ENCODE data around the gene LOXHD1. TPM values are rescaled to one million over a fixed set of nuclear protein-coding genes. Genes with fewer than 3 reads are reported as not detected.

LOXHD1 gene
- total and polyA plus RNA-seq, 8 donors = 0.12 to 0.46 (median 0.15) TPM; not detected in 2

DNA sequence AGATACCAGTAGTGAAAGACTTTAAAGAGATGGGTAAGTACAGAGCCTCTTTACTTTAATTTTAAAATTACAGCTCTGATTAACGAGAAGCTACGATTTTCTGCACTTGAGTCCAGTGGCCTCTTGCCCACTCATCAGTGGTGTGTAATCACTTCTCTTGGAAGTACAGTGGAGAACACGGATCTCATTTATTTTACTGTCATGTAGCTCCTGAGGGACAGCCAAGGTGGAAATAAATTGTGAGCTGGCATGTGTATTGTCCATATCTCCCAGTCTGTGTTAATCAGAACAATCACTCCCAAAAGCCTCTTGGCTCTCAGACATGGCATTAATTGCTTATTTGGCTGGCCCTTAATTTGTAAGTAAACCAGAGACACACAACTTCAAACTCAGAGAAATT lies 69.4 kb downstream of the LOXHD1 start:
- Histone ChIP-seq H3K36me3 (no peaks in the 10 kb centered on the region), H3K27ac (no peak overlapping the region), H3K4me3 (no peak overlapping the region), H3K27me3 (no peaks in the 10 kb centered on the region), H3K9me3 (no peaks in the 10 kb centered on the region), H3K4me1 (no peaks in the 10 kb centered on the region)
- no peak for TF ChIP-seq CTCF (IDR thresholded peaks at IDR 0.05)
- no peak for FAIRE-seq
- WGBS, 2 donors = 42 to 43% methylated on average over 3 of the region's 3 CpGs
- ATAC-seq = no peak
- no peak for DNase-seq
- intact Hi-C loops (cut with DNase I) = no loop called here

DNA sequence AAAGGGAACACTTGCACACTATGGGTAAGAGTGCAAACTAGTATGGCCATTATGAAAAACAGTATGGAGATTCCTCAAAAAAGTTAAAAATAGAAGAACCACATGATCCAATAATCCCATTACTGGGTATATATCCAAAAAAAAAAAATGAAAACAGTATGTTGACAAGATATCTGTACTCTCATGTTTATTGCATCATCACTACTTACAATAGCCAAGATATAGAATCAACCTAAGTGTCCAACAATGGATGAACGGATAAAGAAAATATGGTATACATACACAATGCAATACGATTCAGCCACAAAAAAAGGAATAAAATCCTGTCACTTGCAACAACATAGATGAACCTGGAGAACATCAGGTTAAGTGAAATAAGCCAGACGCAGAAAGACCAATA lies 73.3 kb downstream of the LOXHD1 start:
- no peak for ATAC-seq
- WGBS, 2 donors = 62 to 71% methylated on average over 3 of the region's 3 CpGs
- intact Hi-C loops (cut with DNase I) = no loop called here
- Histone ChIP-seq H3K4me3 (no peak overlapping the region), H3K4me1 (no peaks in the 10 kb centered on the region), H3K9me3 (no peaks in the 10 kb centered on the region), H3K27me3 (no peaks in the 10 kb centered on the region), H3K27ac (no peak overlapping the region), H3K36me3 (no peaks in the 10 kb centered on the region)
- no peak for DNase-seq
- no peak for FAIRE-seq
- TF ChIP-seq CTCF (IDR thresholded peaks at IDR 0.05) = no peak

DNA sequence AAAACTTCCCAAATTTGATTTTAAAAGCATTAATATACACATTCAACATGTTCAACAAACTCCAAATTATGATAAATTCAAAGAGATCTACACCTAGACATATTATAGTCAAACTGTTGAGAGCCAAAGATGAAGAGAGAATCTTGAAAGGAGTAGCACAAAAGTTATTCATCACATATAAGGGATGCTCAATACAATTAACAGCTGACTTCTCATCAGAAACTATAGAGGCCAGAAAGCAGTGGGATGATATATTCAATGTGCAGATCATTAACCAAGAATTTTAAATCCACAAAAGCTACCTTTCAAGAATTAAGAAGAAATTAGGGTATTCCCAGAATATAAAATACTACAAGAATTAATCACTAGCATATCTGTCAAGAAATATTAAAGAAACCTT lies 75.4 kb downstream of the LOXHD1 start:
- ATAC-seq (no peak), FAIRE-seq (no peak)

DNA sequence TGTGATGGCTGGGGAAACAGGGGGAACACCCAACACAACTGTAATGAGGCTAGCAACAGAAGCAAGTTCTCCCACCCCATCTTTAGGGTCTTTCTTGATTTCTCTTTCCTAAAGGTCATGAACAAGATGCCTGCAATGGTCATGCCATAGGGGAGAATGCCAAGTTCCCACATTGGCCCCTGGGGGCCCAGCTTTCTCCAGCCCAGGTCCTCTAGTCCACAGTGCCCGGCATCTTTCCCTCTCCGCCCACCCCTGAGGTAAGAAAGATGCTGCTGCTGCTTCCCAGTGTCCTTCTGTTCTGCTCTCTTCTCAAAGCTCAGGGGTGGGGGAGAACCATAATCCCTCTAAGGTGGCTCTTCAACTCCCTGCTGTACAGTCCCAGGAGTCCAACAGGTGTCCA lies 78.0 kb downstream of the LOXHD1 start:
- intact Hi-C loops (cut with DNase I) = no loop called here
- FAIRE-seq = no peak
- Histone ChIP-seq H3K36me3 (no peaks in the 10 kb centered on the region), H3K27ac (no peak overlapping the region), H3K27me3 (no peaks in the 10 kb centered on the region), H3K4me1 (no peaks in the 10 kb centered on the region), H3K4me3 (no peak overlapping the region), H3K9me3 (no peaks in the 10 kb centered on the region)
- 83 to 100% methylated on average over 2 of the region's 2 CpGs for WGBS, 2 donors
- ATAC-seq = no peak
- no peak for DNase-seq
- TF ChIP-seq CTCF (IDR thresholded peaks at IDR 0.05) = no peak

More for the DNA sequence above, 75.4 kb downstream of the LOXHD1 start:
- Histone ChIP-seq H3K36me3 (no peaks in the 10 kb centered on the region), H3K27ac (no peak overlapping the region), H3K4me3 (no peak overlapping the region), H3K4me1 (no peaks in the 10 kb centered on the region), H3K27me3 (no peaks in the 10 kb centered on the region), H3K9me3 (no peaks in the 10 kb centered on the region)
- TF ChIP-seq CTCF (IDR thresholded peaks at IDR 0.05) = no peak
- no peak for DNase-seq
- intact Hi-C loops (cut with DNase I) = no loop called here

GRCh38 chr18:46577546-46577945 lies 79.5 kb downstream of the LOXHD1 start:
- no peaks in the 10 kb centered on the region for H3K4me1 ChIP-seq
- intact Hi-C loops (cut with DNase I) = no loop called here
- H3K4me3 ChIP-seq = no peak overlapping the region
- no peak overlapping the region for H3K27ac ChIP-seq
- no peak for TF ChIP-seq CTCF (IDR thresholded peaks at IDR 0.05)
- DNase-seq (no peak), FAIRE-seq (no peak), ATAC-seq (no peak)
- 58 to 73% methylated on average over 11 of the region's 11 CpGs for WGBS, 2 donors
- H3K9me3 ChIP-seq = no peaks in the 10 kb centered on the region
- H3K36me3 ChIP-seq = no peaks in the 10 kb centered on the region
- H3K27me3 ChIP-seq = no peaks in the 10 kb centered on the region

All from pancreas (tissue), 10 donors.